ENCODE data around the gene RPS6KA2. TPM values are rescaled to one million over a fixed set of nuclear protein-coding genes. Genes with fewer than 3 reads are reported as not detected.

RPS6KA2 gene
- total RNA-seq: 161 and 167 TPM in 2 replicates

GRCh38 chr6:166627033-166627874 is at the start of gene RPS6KA2:
RPS6KA2 (minus strand) TSS chr6:166627251; CDS start chr6:166627019, 232 bp downstream.

GRCh38 chr6:166586424-166587156 is 40.5 kb downstream of the RPS6KA2 start, which contains the start of gene RAMACL:
RAMACL (minus strand) TSS chr6:166586678; CDS start chr6:166586477, 201 bp downstream.

GRCh38 chr6:166382933-166383801 is 243.9 kb downstream of the RPS6KA2 start, which contains the start of gene MPC1:
MPC1 (minus strand) TSS chr6:166382940; CDS start chr6:166382876, 64 bp downstream.

Small RNA genes lying within 50 kb of the gene (small RNA-seq; reads per million reads assigned to genes)
- gene MIR1913: not detected

Other genes with a start within 250 kb of the RPS6KA2 start
- gene MPC1, start 244.3 kb downstream of the RPS6KA2 start, total RNA-seq: 33.5 and 38.0 TPM in 2 replicates
- 7.5 and 7.7 TPM in 2 replicates for gene RAMACL, start 40.6 kb downstream of the RPS6KA2 start, total RNA-seq

Measured in articular chondrocyte of knee joint (primary cell).